GM19238 (cell line): ENCODE data around the gene MARCO.

Experiments used
- DNase-seq: peaks from one replicate; pipeline ENCODE4 v3.0.0; 2011; ENCODE audit warnings: low spot score; ENCODE audit not compliant: insufficient read length

MARCO gene

DNA sequence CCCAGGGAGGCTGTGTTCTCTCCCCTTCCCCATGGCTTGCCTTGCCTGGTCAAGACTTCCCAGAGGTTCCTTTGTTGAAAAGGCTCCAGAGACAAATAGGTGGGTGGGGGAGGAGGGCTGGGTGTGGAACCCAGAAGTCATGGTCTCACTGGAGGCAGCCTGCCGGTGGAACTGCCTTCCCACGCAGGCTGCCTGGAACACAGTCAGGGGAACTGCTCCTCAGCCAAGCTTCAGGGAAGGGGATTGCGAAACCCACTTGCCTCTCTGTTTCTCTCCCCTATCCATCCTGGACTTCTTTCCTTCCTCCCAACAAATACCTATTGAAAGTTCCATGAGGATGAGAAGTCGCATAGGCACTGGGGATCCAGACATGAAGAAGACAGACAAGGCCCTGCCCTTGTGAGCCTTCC, 31.6 kb downstream of the MARCO start:
- no peak for DNase-seq

DNA sequence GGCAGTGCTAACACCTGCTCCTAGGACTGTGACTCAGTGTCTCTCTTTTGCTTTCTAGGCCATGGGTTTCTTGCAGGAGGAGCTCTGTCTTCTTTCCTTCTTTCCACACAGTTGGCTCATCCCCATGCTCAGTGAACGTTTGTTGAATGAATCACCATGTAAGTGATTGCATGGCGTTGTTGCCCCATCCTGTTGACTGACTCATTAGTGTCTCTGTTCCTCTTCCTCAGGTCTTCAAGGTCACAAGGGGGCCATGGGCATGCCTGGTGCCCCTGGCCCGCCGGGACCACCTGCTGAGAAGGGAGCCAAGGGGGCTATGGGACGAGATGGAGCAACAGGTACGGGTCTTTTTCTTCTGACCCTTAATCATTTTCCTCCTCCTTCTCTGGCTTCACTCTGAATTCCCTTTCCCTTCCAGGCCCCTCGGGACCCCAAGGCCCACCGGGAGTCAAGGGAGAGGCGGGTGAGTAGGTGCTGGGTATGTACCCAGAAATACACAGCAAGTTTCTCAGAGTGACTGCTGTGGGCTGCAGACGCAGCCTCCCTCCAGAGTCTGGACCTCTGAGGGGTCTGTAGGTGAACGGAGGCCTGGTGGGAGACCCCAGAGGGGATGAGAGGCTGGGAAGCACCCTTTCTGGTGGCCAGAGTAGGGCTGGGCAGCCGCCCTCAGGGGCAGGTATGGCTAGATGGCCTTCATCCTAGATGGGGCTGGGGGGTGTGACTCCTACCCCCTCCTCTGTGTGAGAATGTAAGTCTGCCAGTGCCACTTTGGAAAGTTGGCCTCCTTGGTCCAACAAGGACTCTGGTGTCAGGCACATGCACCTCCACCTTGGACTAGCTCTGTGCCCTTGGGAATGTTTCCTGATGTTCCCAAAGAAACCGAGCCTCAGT, 32.4 kb downstream of the MARCO start:
- no peak for DNase-seq

DNA sequence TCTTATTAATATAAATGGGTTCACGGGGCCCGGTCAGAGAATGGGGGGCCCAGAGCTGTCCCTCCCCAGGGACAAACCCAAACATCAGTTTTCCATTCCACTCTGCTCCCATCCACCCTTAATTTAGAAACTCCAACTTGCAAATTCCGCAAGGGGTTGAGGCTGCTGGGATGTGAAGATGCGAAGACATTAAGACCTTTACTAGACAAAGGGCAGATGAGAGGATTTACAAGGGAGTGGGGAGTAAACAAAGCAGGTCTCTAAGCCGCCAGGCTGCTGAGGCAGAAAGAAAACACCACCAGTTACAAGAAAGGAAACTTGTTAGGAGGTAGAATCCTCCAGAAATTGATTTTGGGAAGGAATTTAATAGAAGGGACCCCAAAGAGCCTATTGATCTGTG, 33.1 kb downstream of the MARCO start:
- DNase-seq, result no peak

DNA sequence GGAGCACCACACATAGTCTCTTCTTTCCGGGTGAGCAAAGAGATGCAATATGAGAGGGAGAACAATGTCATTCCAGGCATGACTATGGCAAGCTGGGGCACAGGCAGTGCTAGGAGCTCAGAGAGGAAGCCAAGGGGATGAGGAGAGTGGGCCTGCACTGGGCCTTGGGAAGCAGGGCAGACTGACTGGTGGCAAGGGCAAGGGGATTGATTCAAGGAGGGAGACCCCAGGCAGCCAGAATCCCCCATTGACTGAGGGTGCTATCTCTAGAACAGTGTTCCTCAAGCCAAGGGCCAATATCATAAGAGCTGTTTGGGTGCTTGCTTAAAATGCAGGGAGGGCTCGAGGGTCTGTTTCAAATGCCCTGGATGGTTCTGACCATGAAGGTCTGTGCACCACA, 36.1 kb downstream of the MARCO start:
- no peak for DNase-seq

DNA sequence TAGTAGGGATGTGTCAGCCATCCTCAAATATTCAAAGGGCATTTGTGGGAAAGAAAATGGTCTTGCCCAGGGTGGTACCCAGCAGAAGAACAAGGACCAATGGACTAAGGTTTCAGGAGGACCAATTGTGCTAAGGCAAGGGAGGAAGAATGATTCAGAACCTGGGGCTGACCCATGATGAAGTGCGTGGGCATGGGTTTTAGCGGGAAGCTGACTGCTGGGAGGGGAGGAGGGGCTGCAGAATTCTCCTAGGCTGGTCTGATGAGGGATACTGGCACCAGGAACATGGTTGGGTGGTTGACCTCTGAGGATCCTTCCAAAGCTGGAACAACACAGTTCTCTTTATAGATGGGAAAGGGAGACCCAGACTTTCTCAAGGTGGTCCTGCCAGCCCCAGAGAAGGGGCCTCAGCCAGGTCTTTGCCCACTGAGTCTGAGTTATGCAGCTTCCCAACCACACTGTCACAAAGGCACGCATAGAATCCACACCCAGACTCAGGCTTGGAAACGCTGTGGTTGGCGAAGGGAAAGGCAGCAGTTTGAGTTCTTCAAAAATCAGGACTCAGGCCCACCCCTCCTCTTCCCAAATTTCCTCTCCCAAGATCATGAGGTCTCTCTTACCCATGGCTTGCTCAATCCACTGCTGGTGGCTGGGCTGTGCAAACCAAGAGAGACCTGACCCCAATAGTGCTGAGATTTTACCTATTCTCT, 37.3 kb downstream of the MARCO start:
- no peak for DNase-seq

DNA sequence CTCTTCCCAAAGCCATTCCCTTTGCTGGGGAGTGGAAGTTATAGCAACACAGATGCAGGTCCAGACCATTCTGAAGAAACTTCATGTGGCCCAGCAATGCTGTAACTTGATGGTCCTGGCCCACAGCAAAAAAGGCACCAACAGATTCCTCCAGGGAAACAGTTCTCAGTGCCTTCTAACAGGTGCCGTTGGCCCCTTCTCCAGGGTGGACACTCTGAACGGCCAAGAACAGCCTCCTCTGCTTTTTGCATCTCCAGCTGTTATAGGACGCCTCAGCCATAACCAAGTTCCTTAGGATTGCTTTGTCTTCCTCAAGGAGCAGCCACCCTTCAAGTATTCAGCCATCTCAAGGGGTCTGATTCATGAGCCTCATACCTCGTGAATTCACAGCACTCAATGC, 38.0 kb downstream of the MARCO start:
- DNase-seq, result no peak

DNA sequence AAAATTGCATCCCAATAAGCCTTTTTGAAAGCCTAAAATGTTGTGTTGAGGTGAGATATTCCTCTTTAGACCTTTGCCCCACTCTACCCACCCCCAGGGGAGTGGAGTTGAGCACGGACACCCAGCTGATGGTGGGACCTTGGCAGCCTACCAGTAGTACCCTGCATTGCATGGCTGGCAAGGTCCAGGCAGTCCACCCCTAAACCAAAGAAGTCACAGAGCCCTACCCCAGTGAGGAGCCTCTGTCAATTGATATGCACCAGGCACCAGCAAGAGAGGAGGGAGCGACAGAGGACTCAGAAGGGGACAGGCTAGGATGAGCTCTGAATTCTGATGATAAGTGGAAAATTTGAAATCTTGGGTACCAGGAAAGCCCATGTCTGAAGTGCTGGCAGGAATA, 38.6 kb downstream of the MARCO start:
- DNase-seq, result no peak

DNA sequence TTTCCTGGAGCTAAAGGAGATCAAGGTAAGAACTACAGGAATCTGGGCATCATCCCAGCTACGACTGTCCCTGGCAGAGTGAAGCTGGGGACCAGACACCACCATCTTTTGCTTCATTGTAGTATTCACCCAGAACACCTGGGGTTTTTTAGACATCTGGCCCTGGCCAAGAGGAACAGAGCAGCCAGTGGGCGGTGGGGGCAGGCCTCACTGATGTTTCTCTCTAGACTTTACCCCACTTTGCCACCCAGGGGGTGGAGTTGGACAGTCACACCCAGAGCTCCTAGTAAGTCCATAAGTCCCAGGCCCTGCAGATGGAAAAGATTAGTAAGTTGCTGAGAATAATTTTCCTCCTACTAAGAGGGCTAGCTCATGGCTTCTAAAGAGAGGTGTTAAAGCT, 39.6 kb downstream of the MARCO start:
- no peak for DNase-seq

DNA sequence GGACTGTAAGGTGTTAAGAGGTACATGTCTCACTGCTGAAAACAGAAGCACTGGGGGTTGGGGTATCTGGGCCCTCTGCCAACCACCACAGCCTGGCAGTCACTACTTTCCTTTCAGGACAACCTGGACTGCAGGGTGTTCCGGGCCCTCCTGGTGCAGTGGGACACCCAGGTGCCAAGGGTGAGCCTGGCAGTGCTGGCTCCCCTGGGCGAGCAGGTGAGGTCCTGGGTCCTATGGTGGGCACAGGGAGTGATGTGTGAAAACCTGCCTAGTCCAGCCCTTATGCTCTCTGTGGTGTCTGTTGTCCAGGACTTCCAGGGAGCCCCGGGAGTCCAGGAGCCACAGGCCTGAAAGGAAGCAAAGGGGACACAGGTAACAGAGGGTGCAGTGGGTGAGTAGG, 40.0 kb downstream of the MARCO start:
- DNase-seq, result no peak

DNA sequence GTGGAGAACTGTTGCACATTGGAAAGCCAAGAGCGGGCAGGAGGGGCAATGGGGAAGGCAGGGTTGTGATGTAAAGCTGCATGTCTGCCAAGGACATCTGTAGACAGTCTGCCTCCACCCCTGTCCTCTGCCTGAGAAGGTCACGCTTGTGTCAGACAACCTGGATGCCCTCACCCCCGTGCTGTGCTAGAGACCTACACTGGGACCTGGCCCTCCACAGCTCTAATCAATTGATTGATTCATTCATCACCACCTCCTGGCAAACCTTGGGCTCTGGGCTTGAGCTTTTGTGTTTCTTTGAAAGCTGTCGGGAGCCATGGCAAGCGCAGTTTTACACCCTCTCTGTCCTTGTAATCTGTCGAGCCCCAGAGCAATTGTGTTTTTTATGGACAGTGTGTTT, 41.1 kb downstream of the MARCO start:
- DNase-seq, result no peak

DNA sequence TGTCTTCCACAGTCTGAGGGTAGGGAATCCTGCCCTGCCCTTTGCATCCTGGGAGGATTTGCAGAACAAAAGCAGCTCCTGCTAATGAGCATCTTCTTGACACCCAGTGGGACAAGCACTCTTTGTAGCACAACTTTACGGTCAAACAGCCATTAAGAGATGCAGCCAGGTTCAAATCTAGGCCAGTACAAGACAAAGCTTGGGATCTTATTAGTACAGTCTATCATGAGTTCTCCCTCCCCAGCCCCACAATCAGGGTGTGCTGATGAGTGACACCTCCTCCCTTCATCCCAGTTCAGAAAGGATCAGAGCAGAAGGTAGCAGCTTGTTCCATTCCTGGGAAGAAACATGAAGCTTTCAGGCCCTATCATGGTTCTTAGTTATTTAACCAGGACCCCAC, 41.9 kb downstream of the MARCO start:
- no peak for DNase-seq

DNA sequence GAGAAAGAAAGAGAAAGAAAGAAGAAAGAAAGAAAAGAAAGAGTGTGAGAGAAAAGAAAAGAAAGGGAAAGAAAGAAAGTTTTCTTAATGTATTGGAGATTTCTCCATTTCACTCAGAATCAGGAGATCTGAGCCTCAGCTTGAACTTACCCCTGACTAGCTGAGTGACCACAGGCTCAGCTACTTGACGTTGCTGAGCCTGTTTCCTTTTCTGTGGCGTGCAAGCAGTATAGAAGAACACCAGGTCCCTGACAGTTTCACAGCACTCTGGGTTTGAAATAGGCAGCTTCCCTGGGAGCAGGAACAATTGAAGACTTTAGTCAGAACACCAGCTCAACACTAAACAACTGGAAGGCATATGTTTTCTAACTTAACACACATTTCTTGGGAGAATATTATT, 44.7 kb downstream of the MARCO start:
- DNase-seq, result no peak

DNA sequence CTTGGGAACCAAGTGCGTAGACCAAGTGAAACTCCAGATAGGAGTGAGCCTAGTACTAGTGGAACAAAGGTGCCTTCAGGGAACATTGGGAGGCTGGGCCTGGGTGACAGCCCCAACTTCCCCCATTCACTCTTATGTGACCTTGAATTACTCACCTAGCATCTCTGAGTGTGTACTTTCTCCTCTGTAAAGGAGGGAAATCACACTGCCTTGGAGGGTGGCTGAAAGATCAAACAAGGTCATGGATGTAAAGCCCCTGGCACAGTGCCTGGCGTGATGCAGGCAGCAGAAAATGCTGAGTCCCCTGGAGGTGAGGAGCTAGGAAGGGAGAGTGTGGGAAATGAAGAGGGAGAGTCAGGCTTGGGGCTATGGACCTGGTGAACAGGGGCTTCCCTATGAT, 45.9 kb downstream of the MARCO start:
- DNase-seq, result no peak

DNA sequence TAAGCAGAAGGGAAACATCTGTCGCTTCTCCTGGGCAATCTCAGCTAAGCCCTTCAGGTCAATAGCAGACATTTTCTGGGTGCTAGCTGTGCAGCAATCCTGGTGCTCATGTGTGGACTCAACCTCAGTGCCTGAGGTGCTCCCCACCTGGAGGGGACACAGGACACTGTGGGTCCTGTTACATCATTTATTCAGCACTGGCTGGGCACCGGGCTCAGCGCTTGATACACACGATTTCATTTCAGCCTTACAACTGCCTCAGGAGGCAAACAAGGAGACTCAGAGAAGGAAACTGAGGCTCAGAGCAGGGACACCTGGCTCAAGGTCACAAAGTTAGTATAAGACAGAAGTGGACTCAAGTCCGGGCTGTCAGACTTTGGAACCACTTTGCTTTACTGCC, 46.7 kb downstream of the MARCO start:
- DNase-seq, result no peak

DNA sequence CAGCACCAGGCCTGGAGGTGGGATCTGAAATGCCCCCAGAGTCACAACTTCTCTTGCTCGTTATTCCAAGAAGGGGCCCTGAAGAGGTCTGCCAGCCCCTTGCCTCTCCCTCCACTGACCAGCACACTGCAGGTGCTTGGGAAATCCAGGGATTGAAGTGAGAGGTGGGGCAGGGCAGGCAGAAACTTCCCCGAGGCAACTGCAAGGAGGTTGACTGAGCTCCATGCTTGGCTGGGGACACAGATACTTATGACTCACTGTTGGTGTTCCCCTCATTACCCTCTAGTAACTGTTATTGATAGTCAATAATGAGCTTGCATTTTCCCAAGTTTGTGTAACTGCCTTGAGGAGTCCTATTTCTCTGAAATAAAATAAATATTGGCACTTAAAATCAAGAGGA, 47.5 kb downstream of the MARCO start:
- no peak for DNase-seq

DNA sequence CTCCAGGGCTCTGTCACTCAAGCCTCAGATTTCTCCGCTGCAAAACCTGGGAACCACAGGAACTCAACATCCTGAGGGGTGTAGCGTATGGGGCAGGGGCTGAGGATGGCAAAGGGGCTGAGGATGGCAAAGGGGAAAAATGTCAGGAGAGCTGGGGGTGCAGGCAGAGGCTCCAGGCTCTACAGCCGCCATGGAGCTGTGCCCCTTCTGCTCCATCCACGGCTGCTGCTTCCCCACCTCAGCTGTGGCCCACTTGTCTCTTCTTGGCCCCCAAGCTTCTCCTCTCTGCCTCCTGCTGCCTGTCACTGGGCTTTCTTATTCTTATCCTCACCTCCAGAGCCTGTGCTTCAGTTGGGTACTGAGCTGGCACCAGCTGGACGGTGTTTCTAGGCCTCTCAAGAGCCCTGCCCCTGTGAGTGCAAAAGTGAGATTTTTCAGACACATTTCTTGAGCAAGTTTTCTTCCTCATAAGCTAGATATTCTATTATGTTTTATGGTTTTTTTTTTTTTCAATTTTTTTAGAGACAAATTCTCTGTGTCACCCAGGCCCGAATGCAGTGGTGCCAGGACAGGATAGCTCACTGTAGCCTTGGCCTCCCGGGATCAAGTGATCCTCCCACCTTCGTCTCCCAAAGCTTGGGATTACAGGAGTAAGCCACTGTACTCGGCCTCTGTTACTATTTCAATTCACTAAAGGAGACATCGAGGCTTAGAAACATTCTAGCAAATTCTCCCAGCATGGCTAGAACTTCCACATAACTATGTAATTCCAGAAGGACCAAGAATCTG, 49.0 kb downstream of the MARCO start:
- DNase-seq, result no peak

DNA sequence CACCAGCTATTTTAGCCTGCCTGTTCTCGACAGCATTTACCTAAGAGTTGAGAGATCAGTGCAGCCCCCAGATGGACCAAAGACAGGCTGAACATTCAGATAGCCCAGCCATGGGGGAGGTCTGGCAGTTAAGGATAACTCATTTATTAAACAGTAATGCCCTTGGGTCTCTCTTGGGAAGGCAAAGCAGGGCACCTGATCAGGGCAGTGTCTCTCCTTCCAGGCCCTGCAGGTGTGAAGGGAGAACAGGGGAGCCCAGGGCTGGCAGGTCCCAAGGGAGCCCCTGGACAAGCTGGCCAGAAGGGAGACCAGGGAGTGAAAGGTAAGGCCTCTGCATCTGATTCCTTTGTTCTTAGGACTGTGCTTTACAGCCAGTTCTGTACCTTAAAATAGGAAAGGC, 49.6 kb downstream of the MARCO start:
- DNase-seq, result no peak

DNA sequence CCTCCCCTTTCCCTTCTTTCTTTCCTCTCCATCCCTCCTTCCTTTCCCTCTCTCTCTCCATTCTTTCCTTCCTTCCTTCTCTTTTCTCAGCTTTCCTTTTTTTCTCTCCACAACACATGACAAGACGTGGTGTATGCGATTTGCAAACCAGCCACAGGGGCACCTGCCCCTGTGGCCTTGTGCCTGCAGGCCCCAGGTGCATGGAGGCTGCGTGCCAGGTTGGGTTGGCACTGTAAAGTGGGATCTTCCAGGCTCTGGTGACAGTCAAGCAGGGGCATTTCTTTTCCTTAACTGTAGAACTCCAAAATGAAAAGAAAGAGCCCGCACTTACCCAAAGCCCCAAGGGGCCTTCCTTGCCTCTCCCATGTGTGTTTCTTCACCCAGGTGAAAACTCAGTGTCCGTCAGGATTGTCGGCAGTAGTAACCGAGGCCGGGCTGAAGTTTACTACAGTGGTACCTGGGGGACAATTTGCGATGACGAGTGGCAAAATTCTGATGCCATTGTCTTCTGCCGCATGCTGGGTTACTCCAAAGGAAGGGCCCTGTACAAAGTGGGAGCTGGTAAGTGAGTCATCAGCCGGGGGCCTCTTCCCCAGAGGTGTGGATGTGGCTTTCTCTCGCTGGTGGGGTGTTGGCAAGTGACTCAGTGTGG, 50.9 kb downstream of the MARCO start:
- DNase-seq, result no peak

DNA sequence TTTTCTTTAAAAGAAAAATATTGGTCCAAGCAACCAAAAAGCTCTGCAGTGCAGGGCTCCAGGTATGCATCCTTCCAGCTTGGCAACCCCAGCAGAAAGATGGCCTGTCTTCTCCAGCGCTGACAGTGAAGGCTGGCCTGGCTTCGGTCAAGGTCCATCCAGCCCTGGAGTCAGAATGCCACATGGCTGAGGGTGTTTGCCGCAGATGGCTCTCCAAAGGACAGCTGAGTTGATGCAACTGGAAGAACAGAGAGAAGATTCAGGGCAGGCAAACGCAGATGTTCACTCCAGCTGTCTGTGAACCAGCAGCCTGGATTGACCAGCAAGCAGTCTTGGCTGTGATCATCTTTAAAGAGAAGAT, 51.4 kb downstream of the MARCO start:
- no peak for DNase-seq

DNA sequence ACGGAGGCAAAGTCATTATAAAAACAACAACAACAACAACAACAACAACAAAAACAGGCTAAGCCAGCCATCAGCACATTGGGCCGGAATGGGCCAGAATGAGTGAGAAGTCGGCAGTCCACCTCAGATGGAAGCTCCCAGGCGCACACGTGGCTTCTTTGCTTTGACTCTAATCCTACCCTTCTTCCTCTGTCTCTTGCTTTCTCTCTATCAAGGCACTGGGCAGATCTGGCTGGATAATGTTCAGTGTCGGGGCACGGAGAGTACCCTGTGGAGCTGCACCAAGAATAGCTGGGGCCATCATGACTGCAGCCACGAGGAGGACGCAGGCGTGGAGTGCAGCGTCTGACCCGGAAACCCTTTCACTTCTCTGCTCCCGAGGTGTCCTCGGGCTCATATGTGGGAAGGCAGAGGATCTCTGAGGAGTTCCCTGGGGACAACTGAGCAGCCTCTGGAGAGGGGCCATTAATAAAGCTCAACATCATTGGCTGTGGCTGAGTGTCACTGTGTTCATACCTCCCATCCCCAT, 52.2 kb downstream of the MARCO start:
- no peak for DNase-seq

DNA sequence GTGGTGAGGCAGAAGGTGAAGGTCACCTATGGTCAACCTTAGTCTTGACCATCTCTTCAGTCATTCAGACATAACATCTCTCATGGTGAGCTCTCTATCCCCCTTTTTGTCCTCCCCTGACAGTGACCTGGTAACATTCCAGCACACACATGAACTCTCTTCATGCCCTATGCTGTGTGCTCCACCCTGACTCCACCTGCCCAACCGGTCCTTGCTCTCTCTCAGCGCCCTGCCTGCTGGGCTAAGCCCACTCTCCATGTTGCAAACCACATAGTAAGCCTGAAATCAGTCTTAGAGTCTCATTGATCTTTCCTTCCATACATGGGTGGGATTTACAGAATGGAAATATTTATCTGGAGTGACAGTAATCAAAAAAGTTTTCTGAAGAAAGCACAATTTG, 52.8 kb downstream of the MARCO start:
- no peak for DNase-seq
